ENCODE data around the gene MICB.

GRCh38 chr6:31541059-31541657, 43.2 kb downstream of the MICB start:
- peak in 1 of 3 donors; percentile 7 for TF ChIP-seq CTCF (IDR thresholded peaks at IDR 0.05)
- TF ChIP-seq POLR2A (IDR thresholded peaks at IDR 0.05): no peak

Measured in breast epithelium (tissue), 3 donors.